GM23248 (cell line): ENCODE results near the gene ENKD1.

Experiments used
- EZH2 ChIP-seq: fragments of 200-600 bp; sonication (generic); IDR thresholded peaks from 2 replicates; pipeline ENCODE4 v1.6.1; 2018; ENCODE audit warnings: antibody characterized with exemption, mild to moderate bottlenecking; ENCODE audit not compliant: insufficient read depth, poor library complexity, severe bottlenecking
- EZH2phosphoT487 ChIP-seq: fragments of 200-600 bp; sonication (generic); IDR thresholded peaks from 2 replicates; pipeline ENCODE4 v1.6.1; 2018; ENCODE audit warnings: antibody characterized with exemption, moderate library complexity, mild to moderate bottlenecking, low read depth; ENCODE audit not compliant: insufficient read depth

DNA sequence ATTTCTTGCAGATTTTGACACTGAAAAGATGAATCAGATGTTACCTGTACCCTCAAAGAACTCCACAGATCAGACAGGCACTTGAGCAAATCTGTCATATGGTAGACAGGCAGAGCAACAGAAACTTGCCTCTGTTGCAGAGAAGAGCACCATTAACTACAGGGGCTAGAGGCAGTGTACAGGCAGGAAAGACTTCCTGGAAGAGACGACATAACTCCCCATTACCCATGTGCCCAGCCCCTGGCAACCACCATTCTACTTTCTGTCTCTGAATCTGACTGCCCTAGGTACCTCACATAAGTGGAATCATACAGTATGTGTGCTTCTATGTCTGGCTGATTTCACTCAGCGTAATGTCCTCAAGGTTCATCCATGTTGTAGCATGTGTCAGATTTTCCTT is 37.1 kb upstream of the ENKD1 start:
- TF ChIP-seq EZH2 = no peak
- TF ChIP-seq EZH2phosphoT487 = no peak
